Muscle of leg (tissue), 11 donors: Measurements from ENCODE around the gene SPRED3. TPM values are rescaled to one million over a fixed set of nuclear protein-coding genes. Genes with fewer than 3 reads are reported as not detected.

Source experiments
- DNase-seq: peaks from one replicate; pipeline ENCODE4 v3.0.0; 2013
- H3K27ac ChIP-seq: one replicate; pipeline ENCODE4 v1.5.1; 2013; ENCODE audit warnings: mild to moderate bottlenecking, low read length, control low read depth
- H3K27me3 ChIP-seq: one replicate; pipeline ENCODE4 v1.6.1; 2013; ENCODE audit warnings: low read length; ENCODE audit not compliant: control insufficient read depth, insufficient read depth
- H3K36me3 ChIP-seq: one replicate; pipeline ENCODE4 v1.6.1; 2013; ENCODE audit warnings: low read length; ENCODE audit not compliant: control insufficient read depth, insufficient read depth
- H3K4me1 ChIP-seq: one replicate; pipeline ENCODE4 v1.6.1; 2013; ENCODE audit warnings: low read length; ENCODE audit not compliant: control insufficient read depth, insufficient read depth
- H3K4me3 ChIP-seq: one replicate; pipeline ENCODE4 v1.5.1; 2013; ENCODE audit warnings: low read length, control low read depth
- H3K9me3 ChIP-seq: replicated peaks from 2 replicates; pipeline ENCODE4 v1.6.1; 2013; ENCODE audit warnings: low read depth, low read length; ENCODE audit not compliant: control insufficient read depth
- WGBS: methylation state at CpG from one replicate; pipeline ENCODE4 v1.1.5; 2013; ENCODE audit warnings: missing lambda C conversion rate; ENCODE audit not compliant: insufficient coverage; 5-methylcytosine and 5-hydroxymethylcytosine counted together
- polyA plus RNA-seq, 8 donors: library from polyadenylated mRNA; unstranded; fragments of 120-200 nt; gene quantifications; one replicate each; pipeline versions ENCODE4 v1.2.1 to v1.2.3, GENCODE V29; 2013; ENCODE audit warnings: inconsistent platforms in 1 of 8, low replicate concordance in 1 of 8; ENCODE audit not compliant: insufficient read length in 8 of 8, insufficient read depth in 1 of 8
- total RNA-seq: library from RNA; stranded (reverse); fragments of 120-200 nt; gene quantifications from one replicate; pipeline ENCODE4 v1.2.4, GENCODE V29; 2013

Gene SPRED3
- total and polyA plus RNA-seq, 9 donors: 0.09 to 0.87 (median 0.41) TPM

- Histone ChIP-seq H3K9me3 (no peaks in the 10 kb centered on the region), H3K4me3 (no peak overlapping the region), H3K4me1 (peaks cover 31% of the 10 kb centered on the region), H3K27me3 (no peaks in the 10 kb centered on the region), H3K36me3 (peaks cover 63% of the 10 kb centered on the region), H3K27ac (peak overlapping the region; percentile 29)
- WGBS: 66% methylated on average over 12 of the region's 15 CpGs
- DNase-seq: peak; percentile 30
Measured at GRCh38 chr19:38443458-38443999, 55.0 kb downstream of the SPRED3 start.

- Histone ChIP-seq H3K27ac (no peak overlapping the region), H3K9me3 (no peaks in the 10 kb centered on the region), H3K4me1 (peaks cover 30% of the 10 kb centered on the region), H3K27me3 (no peaks in the 10 kb centered on the region), H3K4me3 (no peak overlapping the region), H3K36me3 (peaks cover 68% of the 10 kb centered on the region)
- 87% methylated on average over 6 of the region's 7 CpGs for WGBS
- no peak for DNase-seq
Measured at GRCh38 chr19:38444026-38444425, 55.5 kb downstream of the SPRED3 start.

- Histone ChIP-seq H3K4me1 (peaks cover 22% of the 10 kb centered on the region), H3K27me3 (no peaks in the 10 kb centered on the region), H3K4me3 (no peak overlapping the region), H3K27ac (no peak overlapping the region), H3K36me3 (peaks cover 75% of the 10 kb centered on the region), H3K9me3 (no peaks in the 10 kb centered on the region)
- WGBS: 89% methylated on average over 6 of the region's 7 CpGs
- no peak for DNase-seq
Measured at GRCh38 chr19:38445362-38445761, 56.9 kb downstream of the SPRED3 start.

- Histone ChIP-seq H3K36me3 (peaks cover 85% of the 10 kb centered on the region), H3K4me1 (peaks cover 4% of the 10 kb centered on the region), H3K27ac (no peak overlapping the region), H3K27me3 (no peaks in the 10 kb centered on the region), H3K4me3 (no peak overlapping the region), H3K9me3 (no peaks in the 10 kb centered on the region)
- DNase-seq: no peak
- WGBS: 94% methylated on average over 8 of the region's 9 CpGs
Measured at GRCh38 chr19:38448225-38448624, 59.7 kb downstream of the SPRED3 start.

Other genes with a start within 250 kb of the SPRED3 start
- 2.0 TPM for gene DPF1, start 164.5 kb upstream of the SPRED3 start, total RNA-seq
- gene DPF1, start 164.5 kb upstream of the SPRED3 start, polyA plus RNA-seq: 1 to 10 TPM; 3.0 to 4.9 (median 4.4) TPM
- gene PPP1R14A, start 132.3 kb upstream of the SPRED3 start, total RNA-seq: 2.9 TPM
- 10 to 100 TPM; 12.2 to 24.2 (median 19.6) TPM for gene PPP1R14A, start 132.3 kb upstream of the SPRED3 start, polyA plus RNA-seq
- 2.6 TPM for gene SPINT2, start 124.1 kb upstream of the SPRED3 start, total RNA-seq
- 10 to 100 TPM in 2 of 8 donors, 1 to 10 TPM in 6; 4.1 to 30.1 (median 4.8) TPM for gene SPINT2, start 124.1 kb upstream of the SPRED3 start, polyA plus RNA-seq
- gene C19orf33, start 84.4 kb upstream of the SPRED3 start, total RNA-seq: 0.66 TPM
- 1 to 10 TPM in 3 of 8 donors, under 1 TPM in 4, not detected in 1; 0.44 to 9.2 (median 1.00) TPM for gene C19orf33, start 84.4 kb upstream of the SPRED3 start, polyA plus RNA-seq
- 25.9 TPM for gene YIF1B, start 72.8 kb upstream of the SPRED3 start, total RNA-seq
- 10 to 100 TPM; 27.6 to 32.5 (median 30.5) TPM for gene YIF1B, start 72.8 kb upstream of the SPRED3 start, polyA plus RNA-seq
- 2.6 TPM for gene KCNK6, start 68.9 kb upstream of the SPRED3 start, total RNA-seq
- 1 to 10 TPM; 2.0 to 4.4 (median 2.9) TPM for gene KCNK6, start 68.9 kb upstream of the SPRED3 start, polyA plus RNA-seq
- 3.2 TPM for gene CATSPERG, start 52.9 kb upstream of the SPRED3 start, total RNA-seq
- 1 to 10 TPM; 1.1 to 3.6 (median 2.0) TPM for gene CATSPERG, start 52.9 kb upstream of the SPRED3 start, polyA plus RNA-seq
- gene PSMD8, start 14.1 kb upstream of the SPRED3 start, total RNA-seq: 133 TPM
- 100 to 1,000 TPM; 124 to 150 (median 141) TPM for gene PSMD8, start 14.1 kb upstream of the SPRED3 start, polyA plus RNA-seq
- gene GGN, start 663 bp upstream of the SPRED3 start, total RNA-seq: not detected
- under 1 TPM in 7 of 8 donors, not detected in 1; 0.09 to 0.84 (median 0.34) TPM for gene GGN, start 663 bp upstream of the SPRED3 start, polyA plus RNA-seq
- 9.0 TPM for gene FAM98C, start 14.4 kb downstream of the SPRED3 start, total RNA-seq
- 10 to 100 TPM in 3 of 8 donors, 1 to 10 TPM in 5; 8.0 to 15.4 (median 9.7) TPM for gene FAM98C, start 14.4 kb downstream of the SPRED3 start, polyA plus RNA-seq
- 0.98 TPM for gene RASGRP4, start 37.5 kb downstream of the SPRED3 start, total RNA-seq
- 1 to 10 TPM; 1.6 to 2.9 (median 2.2) TPM for gene RASGRP4, start 37.5 kb downstream of the SPRED3 start, polyA plus RNA-seq
- 145 TPM for gene RYR1, start 45.0 kb downstream of the SPRED3 start, total RNA-seq
- 100 to 1,000 TPM; 279 to 817 (median 513) TPM for gene RYR1, start 45.0 kb downstream of the SPRED3 start, polyA plus RNA-seq
- gene MAP4K1, start 229.3 kb downstream of the SPRED3 start, total RNA-seq: 0.89 TPM
- 10 to 100 TPM in 3 of 8 donors, 1 to 10 TPM in 5; 2.8 to 17.8 (median 7.3) TPM for gene MAP4K1, start 229.3 kb downstream of the SPRED3 start, polyA plus RNA-seq
- 334 TPM for gene EIF3K, start 230.5 kb downstream of the SPRED3 start, total RNA-seq
- gene EIF3K, start 230.5 kb downstream of the SPRED3 start, polyA plus RNA-seq: 100 to 1,000 TPM; 345 to 430 (median 386) TPM